Measurements from ENCODE around the gene SLC25A19. TPM values are rescaled to one million over a fixed set of nuclear protein-coding genes. Genes with fewer than 3 reads are reported as not detected.

Gene SLC25A19
- total RNA-seq, 6 donors from 2014 or later: 21.9 to 37.0 (median 23.9) TPM

DNA sequence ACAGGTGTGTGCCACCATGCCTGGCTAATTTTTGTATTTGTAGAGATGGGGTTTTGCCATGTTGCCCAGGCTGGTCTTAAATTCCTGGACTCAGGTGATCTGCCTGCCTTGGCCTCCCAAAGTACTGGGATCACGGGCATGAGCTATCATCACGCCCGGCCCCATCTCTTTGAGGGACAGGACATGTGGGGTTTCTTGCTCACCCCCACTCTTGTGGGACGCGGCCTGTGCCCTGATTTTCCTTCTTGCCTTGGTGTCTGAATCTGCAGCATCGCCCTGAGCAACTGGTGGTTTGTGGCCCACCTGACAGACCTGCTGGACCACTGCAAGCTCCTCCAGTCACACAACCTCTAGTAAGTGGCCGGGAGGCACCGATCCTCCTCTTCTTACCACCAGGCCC, 58.2 kb downstream of the SLC25A19 start:
- Histone ChIP-seq H3K36me3 (peaks cover 31 to 96% (median 62%) of the 10 kb centered on the region in 4 donors), H3K4me3 (no peak overlapping the region), H3K27me3 (no peaks in the 10 kb centered on the region), H3K4me1 (peaks cover 0 to 19% (median 13%) of the 10 kb centered on the region in 4 donors), H3K9me3 (no peaks in the 10 kb centered on the region), H3K27ac (no peak overlapping the region)
- 97 to 99% methylated on average over 5 to 8 of the region's 8 CpGs for WGBS, 2 donors
- DNase-seq (no peak), ATAC-seq (ENCODE audit: low FRiP score in 2 of 2) (no peak)
- TF ChIP-seq EP300 (IDR thresholded peaks at IDR 0.05) (no peak), POLR2AphosphoS5 (IDR thresholded peaks at IDR 0.05) (no peak), POLR2A (IDR thresholded peaks at IDR 0.05) (no peak)
- TF ChIP-seq, protein P1, sequence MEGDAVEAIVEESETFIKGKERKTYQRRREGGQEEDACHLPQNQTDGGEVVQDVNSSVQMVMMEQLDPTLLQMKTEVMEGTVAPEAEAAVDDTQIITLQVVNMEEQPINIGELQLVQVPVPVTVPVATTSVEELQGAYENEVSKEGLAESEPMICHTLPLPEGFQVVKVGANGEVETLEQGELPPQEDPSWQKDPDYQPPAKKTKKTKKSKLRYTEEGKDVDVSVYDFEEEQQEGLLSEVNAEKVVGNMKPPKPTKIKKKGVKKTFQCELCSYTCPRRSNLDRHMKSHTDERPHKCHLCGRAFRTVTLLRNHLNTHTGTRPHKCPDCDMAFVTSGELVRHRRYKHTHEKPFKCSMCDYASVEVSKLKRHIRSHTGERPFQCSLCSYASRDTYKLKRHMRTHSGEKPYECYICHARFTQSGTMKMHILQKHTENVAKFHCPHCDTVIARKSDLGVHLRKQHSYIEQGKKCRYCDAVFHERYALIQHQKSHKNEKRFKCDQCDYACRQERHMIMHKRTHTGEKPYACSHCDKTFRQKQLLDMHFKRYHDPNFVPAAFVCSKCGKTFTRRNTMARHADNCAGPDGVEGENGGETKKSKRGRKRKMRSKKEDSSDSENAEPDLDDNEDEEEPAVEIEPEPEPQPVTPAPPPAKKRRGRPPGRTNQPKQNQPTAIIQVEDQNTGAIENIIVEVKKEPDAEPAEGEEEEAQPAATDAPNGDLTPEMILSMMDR (IDR thresholded peaks at IDR 0.05): no peak

DNA sequence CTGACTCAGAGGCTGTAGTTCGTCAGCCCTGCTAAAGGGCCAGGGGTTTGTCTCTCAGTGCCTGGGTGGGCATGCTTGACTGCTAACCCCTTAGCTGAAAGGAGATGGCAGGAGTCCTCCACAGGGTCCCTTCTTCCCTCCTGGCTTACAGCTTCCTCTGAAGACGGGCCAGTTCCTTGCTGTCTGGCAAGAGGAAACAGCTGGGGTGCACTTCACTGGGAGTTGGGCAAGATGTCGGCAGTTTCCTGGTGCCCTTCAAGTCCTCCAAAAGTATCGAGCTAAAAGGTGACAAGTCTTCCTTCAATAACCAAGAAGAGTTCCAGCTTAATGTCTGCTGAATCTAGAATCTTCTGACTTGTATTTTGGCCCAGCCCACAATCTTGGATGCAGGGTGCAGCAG, 60.4 kb downstream of the SLC25A19 start:
- DNase-seq: peak in 1 of 2 donors; percentile 78
- H3K4me3 ChIP-seq: no peak overlapping the region
- no peaks in the 10 kb centered on the region for H3K9me3 ChIP-seq
- ATAC-seq (ENCODE audit: low FRiP score in 2 of 2): peak; percentile 54 to 63
- TF ChIP-seq POLR2AphosphoS5 (IDR thresholded peaks at IDR 0.05): no peak
- TF ChIP-seq POLR2A (IDR thresholded peaks at IDR 0.05): no peak
- TF ChIP-seq, protein P1 (IDR thresholded peaks at IDR 0.05): no peak
- TF ChIP-seq EP300 (IDR thresholded peaks at IDR 0.05): no peak
- 46 to 57% methylated on average over 1 to 4 of the region's 4 CpGs for WGBS, 2 donors
- H3K27ac ChIP-seq: peak overlapping the region; percentile 38 to 68 (median 58)
- H3K4me1 ChIP-seq: peaks cover 0 to 19% (median 13%) of the 10 kb centered on the region in 4 donors
- H3K36me3 ChIP-seq: peaks cover 32 to 96% (median 60%) of the 10 kb centered on the region in 4 donors
- no peaks in the 10 kb centered on the region for H3K27me3 ChIP-seq

DNA sequence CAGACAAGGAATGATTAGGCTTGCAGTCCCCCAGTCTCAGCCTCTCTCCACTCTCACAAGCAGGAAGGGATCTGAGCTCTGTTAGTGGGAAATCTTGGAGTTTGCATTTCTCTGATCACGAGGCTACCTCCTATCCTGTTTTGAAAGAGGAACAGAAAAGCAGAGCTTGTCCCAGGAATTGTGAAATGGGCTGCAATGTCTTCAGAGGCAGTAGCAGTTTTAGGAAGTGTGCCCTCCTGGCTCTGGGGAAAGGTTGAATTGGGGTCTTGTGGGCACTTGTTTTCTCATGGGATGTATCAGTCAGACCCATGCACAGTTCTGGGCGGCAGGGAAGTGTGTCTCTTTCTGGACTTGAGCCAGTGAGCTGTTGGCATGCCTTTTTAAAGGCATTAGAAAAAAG, 60.9 kb downstream of the SLC25A19 start:
- DNase-seq: peak in 1 of 2 donors; percentile 73
- TF ChIP-seq EP300 (IDR thresholded peaks at IDR 0.05) (peak in 2 of 4 donors; percentile 23 to 40), POLR2A (IDR thresholded peaks at IDR 0.05) (peak in 1 of 4 donors; percentile 32), POLR2AphosphoS5 (IDR thresholded peaks at IDR 0.05) (peak; percentile 5 to 61)
- TF ChIP-seq, protein P1 (IDR thresholded peaks at IDR 0.05): no peak
- Histone ChIP-seq H3K36me3 (peaks cover 32 to 96% (median 61%) of the 10 kb centered on the region in 4 donors), H3K27ac (peak overlapping the region; percentile 38 to 68 (median 58)), H3K4me1 (peaks cover 0 to 19% (median 13%) of the 10 kb centered on the region in 4 donors), H3K27me3 (no peaks in the 10 kb centered on the region), H3K9me3 (no peaks in the 10 kb centered on the region), H3K4me3 (no peak overlapping the region)
- WGBS, 2 donors: 49 to 56% methylated on average over 2 of the region's 2 CpGs
- peak; percentile 47 to 82 for ATAC-seq (ENCODE audit: low FRiP score in 2 of 2)

DNA sequence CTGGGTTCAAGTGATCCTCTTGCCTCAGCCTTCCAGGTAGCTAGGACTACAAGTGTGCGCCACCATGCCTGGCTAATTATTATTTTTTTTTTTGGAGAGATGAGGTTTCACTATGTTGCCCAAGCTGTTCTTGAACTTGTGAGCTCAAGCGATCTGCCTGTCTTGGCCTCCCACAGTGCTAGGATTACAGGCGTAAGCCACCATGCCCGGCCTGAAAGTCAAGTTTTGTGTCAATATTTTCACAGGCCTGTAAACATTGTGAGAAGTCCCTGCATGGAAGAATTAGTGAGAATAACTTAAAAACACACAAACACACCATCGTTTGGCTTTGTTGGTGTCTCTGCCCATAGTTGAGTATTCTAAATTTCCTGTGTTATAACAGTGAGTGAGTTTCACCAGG, 61.5 kb downstream of the SLC25A19 start:
- Histone ChIP-seq H3K9me3 (no peaks in the 10 kb centered on the region), H3K27ac (peak overlapping the region in 2 of 4 donors; percentile 43 to 57), H3K4me1 (peaks cover 0 to 19% (median 13%) of the 10 kb centered on the region in 4 donors), H3K27me3 (no peaks in the 10 kb centered on the region), H3K4me3 (no peak overlapping the region), H3K36me3 (peaks cover 30 to 96% (median 59%) of the 10 kb centered on the region in 4 donors)
- TF ChIP-seq, protein P1 (IDR thresholded peaks at IDR 0.05): no peak
- TF ChIP-seq POLR2A (IDR thresholded peaks at IDR 0.05): no peak
- no peak for TF ChIP-seq EP300 (IDR thresholded peaks at IDR 0.05)
- no peak for TF ChIP-seq POLR2AphosphoS5 (IDR thresholded peaks at IDR 0.05)
- ATAC-seq (ENCODE audit: low FRiP score in 2 of 2) (no peak), DNase-seq (no peak)
- WGBS, 2 donors: 67 to 72% methylated on average over 5 of the region's 5 CpGs

DNA sequence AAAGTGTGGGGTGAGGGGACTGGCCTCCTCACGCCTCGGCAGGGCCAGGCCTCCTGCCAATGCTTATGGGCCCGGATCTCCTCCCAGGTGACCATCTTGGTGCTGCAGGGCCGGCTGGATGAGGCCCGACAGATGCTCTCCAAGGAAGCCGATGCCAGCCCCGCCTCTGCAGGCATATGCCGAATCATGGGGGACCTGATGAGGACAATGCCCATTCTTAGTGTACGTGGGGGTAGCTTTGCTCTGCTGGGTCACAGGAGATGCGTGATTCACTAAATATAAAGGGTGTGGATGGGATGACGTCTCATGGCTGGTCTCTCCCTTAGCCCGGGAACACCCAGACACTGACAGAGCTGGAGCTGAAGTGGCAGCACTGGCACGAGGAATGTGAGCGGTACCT, 64.2 kb downstream of the SLC25A19 start:
- TF ChIP-seq POLR2A (IDR thresholded peaks at IDR 0.05): no peak
- TF ChIP-seq, protein P1 (IDR thresholded peaks at IDR 0.05): no peak
- no peak for TF ChIP-seq POLR2AphosphoS5 (IDR thresholded peaks at IDR 0.05)
- TF ChIP-seq EP300 (IDR thresholded peaks at IDR 0.05): no peak
- DNase-seq: peak in 1 of 2 donors; percentile 54
- Histone ChIP-seq H3K9me3 (no peaks in the 10 kb centered on the region), H3K27ac (no peak overlapping the region), H3K36me3 (peaks cover 14 to 85% (median 44%) of the 10 kb centered on the region in 4 donors), H3K4me3 (no peak overlapping the region), H3K4me1 (peaks cover 0 to 19% (median 13%) of the 10 kb centered on the region in 4 donors), H3K27me3 (no peaks in the 10 kb centered on the region)
- ATAC-seq (ENCODE audit: low FRiP score in 2 of 2): peak in 1 of 2 donors; percentile 25
- 74 to 86% methylated on average over 8 to 14 of the region's 14 CpGs for WGBS, 2 donors

All from upper lobe of left lung (tissue), 6 donors.